GM10248 (cell line): ENCODE results near the gene AKT3.

Experiments
- CTCF ChIA-PET: fragments of 300-600 bp; sonication (Branson Sonifier 250); formaldehyde crosslinking; extraction: SDS; loops from one replicate; lab custom pipeline; 2021; ENCODE audit warnings: antibody characterized with exemption; lab: Yijun Ruan, JAX
- POLR2A ChIA-PET: fragments of 350-650 bp; sonication (Branson Sonifier 250); formaldehyde crosslinking; extraction: SDS; loops from one replicate; lab custom pipeline; 2020; ENCODE audit warnings: antibody characterized with exemption; lab: Yijun Ruan, JAX
- DNase-seq: peaks from one replicate; pipeline ENCODE4 v3.0.0; 2012; ENCODE audit errors: extremely low spot score
- TF ChIP-seq, protein P1 (sequence below): IDR thresholded peaks from 2 replicates; pipeline ENCODE4 v1.5.1; 2012; ENCODE audit warnings: mild to moderate bottlenecking, low read depth; ENCODE audit errors: extremely low read depth, missing control alignments, control extremely low read depth

AKT3 gene

DNA sequence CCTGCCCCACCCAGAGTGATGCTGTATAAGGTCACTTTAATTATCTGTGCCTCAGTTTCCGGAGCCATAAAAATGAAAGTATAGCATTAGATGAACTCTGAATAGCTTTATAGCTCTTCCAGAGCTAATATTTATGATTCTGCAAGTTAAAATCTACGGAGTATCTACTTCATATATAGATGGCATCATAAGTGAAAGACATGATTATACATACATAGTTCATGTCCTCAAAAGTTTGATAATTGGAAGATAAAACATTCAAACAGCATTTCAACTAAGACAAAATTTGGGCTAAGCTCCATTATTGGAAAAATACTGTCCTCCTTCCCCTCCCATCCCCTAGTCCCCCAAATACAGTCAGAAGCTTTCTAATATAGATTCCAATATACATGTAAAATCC lies 4.2 kb downstream of the AKT3 start:
- no peak for DNase-seq
- ChIA-PET CTCF (interaction anchor here (0.9 kb wide), 1 partner anchor 12 kb away, joined by 3 read pairs; no protein-coding TSS in a partner anchor), POLR2A (no interaction called here)
- TF ChIP-seq, protein P1, sequence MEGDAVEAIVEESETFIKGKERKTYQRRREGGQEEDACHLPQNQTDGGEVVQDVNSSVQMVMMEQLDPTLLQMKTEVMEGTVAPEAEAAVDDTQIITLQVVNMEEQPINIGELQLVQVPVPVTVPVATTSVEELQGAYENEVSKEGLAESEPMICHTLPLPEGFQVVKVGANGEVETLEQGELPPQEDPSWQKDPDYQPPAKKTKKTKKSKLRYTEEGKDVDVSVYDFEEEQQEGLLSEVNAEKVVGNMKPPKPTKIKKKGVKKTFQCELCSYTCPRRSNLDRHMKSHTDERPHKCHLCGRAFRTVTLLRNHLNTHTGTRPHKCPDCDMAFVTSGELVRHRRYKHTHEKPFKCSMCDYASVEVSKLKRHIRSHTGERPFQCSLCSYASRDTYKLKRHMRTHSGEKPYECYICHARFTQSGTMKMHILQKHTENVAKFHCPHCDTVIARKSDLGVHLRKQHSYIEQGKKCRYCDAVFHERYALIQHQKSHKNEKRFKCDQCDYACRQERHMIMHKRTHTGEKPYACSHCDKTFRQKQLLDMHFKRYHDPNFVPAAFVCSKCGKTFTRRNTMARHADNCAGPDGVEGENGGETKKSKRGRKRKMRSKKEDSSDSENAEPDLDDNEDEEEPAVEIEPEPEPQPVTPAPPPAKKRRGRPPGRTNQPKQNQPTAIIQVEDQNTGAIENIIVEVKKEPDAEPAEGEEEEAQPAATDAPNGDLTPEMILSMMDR: no peak

DNA sequence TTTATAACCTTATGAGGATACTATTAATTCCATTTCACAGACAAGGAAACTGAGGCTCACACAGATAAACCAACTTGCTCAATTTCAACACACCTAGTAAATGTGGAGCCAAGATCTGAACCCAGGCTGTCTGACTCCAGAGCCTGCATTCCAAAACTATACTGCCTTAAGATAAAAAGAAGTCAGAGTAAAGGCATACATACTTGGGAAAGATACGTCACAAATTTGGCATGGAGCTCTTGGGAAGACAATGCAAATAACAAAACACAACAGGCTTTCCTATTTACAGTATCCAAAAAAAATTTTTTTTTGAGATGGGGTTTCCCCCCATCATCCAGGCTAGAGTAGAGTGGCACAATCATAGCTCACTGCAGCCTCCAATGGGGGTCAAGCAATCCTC lies 5.9 kb downstream of the AKT3 start:
- CTCF ChIA-PET: no interaction called here
- TF ChIP-seq, protein P1: no peak
- POLR2A ChIA-PET: no interaction called here
- DNase-seq: no peak

DNA sequence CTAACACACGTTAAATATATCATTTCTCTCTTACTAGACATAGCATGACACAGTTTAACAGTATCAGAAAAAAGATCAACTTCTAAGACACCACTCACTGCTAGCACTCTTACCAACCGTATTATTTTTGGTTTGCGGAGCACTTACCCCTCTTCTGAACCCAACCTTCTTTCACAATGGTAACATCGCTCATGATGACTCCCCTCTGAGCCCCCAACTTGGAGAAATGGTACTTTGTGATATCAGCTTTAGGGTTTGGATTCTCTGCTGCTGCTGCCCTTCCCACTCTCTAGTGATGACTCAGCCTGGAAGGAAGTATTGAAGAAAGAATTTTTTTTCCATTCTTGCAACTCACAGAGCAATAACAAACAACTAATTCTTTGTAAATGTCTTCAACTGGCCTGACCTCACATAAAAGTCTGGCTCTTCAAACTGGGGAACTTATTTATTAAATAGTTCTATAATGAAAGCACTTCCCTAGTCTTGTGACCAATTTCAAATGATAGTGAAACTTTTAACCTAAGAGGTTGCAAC lies 7.0 kb downstream of the AKT3 start:
- TF ChIP-seq, protein P1: no peak
- POLR2A ChIA-PET: no interaction called here
- CTCF ChIA-PET: no interaction called here
- DNase-seq: no peak

DNA sequence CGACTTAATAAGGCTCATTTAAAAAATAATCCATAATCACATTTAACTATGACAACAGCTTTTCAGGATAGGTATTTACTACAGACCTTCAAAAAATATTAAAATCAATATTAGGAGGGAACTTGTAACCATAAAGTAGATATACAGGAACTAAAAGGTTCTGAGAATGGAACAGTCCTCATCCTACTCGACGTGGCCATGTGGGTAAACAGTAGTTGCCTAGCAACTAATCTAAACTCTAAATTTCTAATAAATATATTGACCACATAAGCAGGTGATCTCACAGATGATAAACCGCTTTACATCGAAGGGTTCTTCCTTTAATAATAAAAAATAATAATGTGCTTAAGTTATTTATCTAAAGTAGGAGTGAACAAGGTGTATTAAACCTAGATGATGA lies 7.9 kb downstream of the AKT3 start:
- TF ChIP-seq, protein P1: no peak
- CTCF ChIA-PET: no interaction called here
- DNase-seq: no peak
- POLR2A ChIA-PET: no interaction called here

DNA sequence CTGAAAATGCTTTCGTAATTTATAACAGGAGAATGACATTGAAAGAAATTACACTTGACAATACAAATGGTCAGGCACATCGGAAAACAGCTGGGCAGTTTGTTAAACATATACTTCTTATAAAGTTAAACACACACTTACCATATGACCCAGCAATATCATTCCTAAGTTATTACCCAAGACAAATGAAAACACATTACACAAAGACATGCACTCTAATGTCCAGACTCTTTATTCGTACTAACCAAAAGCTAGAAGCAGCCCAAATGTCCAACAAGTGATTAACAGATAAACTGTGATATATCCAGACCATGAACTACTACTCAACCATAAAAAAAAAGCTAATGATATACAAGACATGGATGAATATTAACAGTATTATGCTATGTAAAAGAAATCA lies 8.5 kb downstream of the AKT3 start:
- DNase-seq: no peak
- ChIA-PET POLR2A (no interaction called here), CTCF (no interaction called here)
- TF ChIP-seq, protein P1: no peak

DNA sequence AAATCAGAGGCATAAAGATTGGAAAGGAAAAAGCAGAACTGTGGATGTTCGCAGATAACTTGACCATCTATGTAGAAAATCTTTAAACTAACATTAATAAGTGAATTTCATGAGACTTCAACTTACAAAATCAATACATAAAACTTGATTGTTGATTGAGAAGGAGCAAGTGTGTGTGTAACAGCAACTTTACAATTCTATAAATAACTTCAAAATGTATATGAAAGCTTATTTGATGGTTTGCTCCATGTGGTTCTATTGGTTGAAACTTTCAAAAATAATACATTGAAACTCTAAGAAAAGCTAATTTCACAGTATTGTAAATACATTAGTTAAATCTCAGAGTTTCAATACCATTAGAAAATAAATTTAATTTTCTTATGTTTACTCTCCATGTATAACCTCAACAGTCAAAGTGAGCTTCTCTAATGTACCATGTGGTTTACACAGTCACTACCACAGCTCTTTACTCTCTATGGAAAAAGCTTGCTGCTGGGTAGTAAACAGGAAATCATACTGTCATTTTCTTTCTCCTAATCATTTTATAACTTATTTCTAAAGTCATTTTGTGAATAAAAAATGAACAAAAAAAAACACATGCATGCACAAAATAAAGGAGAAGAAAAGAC lies 12.0 kb downstream of the AKT3 start:
- ChIA-PET POLR2A (no interaction called here), CTCF (no interaction called here)
- TF ChIP-seq, protein P1: no peak
- no peak for DNase-seq

DNA sequence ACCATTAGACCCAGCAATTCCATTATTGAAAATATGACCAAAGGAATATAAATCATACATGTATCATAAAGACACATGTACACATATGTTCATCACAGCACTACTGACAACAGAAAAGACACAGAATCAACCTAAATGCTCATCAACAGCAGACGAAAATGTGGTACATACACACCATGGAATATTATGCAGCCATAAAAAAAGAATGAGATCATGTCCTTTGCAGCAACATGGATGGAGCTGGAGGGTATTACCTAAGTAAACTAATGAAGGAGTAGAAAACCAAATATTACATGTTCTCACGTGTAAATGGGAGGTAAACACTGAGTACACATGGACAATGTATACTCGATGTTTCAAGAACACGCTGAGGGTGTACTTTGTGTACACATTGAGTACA lies 15.9 kb downstream of the AKT3 start:
- DNase-seq: no peak
- ChIA-PET POLR2A (no interaction called here), CTCF (no interaction called here)
- TF ChIP-seq, protein P1: no peak
